Lung (tissue), 12 donors: ENCODE results near the gene TOX2. TPM values are rescaled to one million over a fixed set of nuclear protein-coding genes. Genes with fewer than 3 reads are reported as not detected.

ENCODE experiments used
- ATAC-seq: fragments of 200-7000 bp; cut with Tn5 transposase; one replicate; pipeline ENCODE4 v1.9.1; 2020; ENCODE audit warnings: moderate number of reproducible peaks; ENCODE audit not compliant: insufficient read depth, low FRiP score
- DNase-seq, 3 donors: peaks; one replicate each; pipeline ENCODE4 v3.0.0-alpha.2; 2013 to 2017
- H3K27ac ChIP-seq, 2 donors: one replicate each; pipeline ENCODE4 v1.5.1; 2013; ENCODE audit warnings: mild to moderate bottlenecking in 2 of 2, moderate library complexity in 2 of 2, control low read depth in 1 of 2, inconsistent platforms in 1 of 2, low read depth in 1 of 2, low read length in 1 of 2
- H3K27me3 ChIP-seq, 3 donors: one replicate each; pipeline ENCODE4 v1.5.1; 2013; ENCODE audit warnings: low read length in 2 of 3; ENCODE audit not compliant: control insufficient read depth in 3 of 3, insufficient read depth in 3 of 3
- H3K36me3 ChIP-seq, 4 donors: one replicate each; pipeline ENCODE4 v1.5.1; 2013; ENCODE audit warnings: low read length in 4 of 4, mild to moderate bottlenecking in 1 of 4, moderate library complexity in 1 of 4; ENCODE audit not compliant: control insufficient read depth in 4 of 4, insufficient read depth in 4 of 4
- H3K4me1 ChIP-seq, 5 donors: one replicate each; pipeline ENCODE4 v1.5.1; 2013; ENCODE audit warnings: low read length in 5 of 5, mild to moderate bottlenecking in 2 of 5, moderate library complexity in 1 of 5; ENCODE audit not compliant: control insufficient read depth in 5 of 5, insufficient read depth in 5 of 5
- H3K4me3 ChIP-seq: one replicate; pipeline ENCODE4 v1.5.1; 2013; ENCODE audit warnings: mild to moderate bottlenecking, control low read depth, moderate library complexity
- H3K9ac ChIP-seq, 2 donors: one replicate each; pipeline ENCODE4 v1.5.1; 2013; ENCODE audit warnings: low read length in 2 of 2, control low read depth in 1 of 2; ENCODE audit not compliant: insufficient read depth in 1 of 2
- H3K9me3 ChIP-seq, 4 donors: one replicate each; pipeline ENCODE4 v1.5.1; 2013; ENCODE audit warnings: low read length in 3 of 4, mild to moderate bottlenecking in 1 of 4, moderate library complexity in 1 of 4; ENCODE audit not compliant: control insufficient read depth in 4 of 4, insufficient read depth in 3 of 4
- CTCF ChIP-seq: IDR thresholded peaks from 2 replicates; pipeline ENCODE4 v1.5.1; 2012; ENCODE audit warnings: mild to moderate bottlenecking; ENCODE audit errors: control extremely low read depth, extremely low read depth
- WGBS, 2 donors: extraction: QIAGEN DNeasy Blood & Tissue Kit; methylation state at CpG; one replicate each; pipeline ENCODE4 v1.1.7; 2013; 5-methylcytosine and 5-hydroxymethylcytosine counted together
- polyA plus RNA-seq, 2 donors: library from polyadenylated mRNA; stranded (reverse); fragments of 200-250 nt; gene quantifications; one replicate each; pipeline ENCODE4 v1.2.1, GENCODE V29; 2013
- total RNA-seq, 2 donors: library from RNA; depleted of rRNA in 1 of 2; stranded (reverse); fragments of >200 nt in 1 of 2; gene quantifications; one replicate each; pipeline ENCODE4 v1.2.1, GENCODE V29; 2014 to 2021
- donor health status: control.
- donor health status: control.
- donor health status: Bipolar disorder and iron deficiency.
- donor health status: healthy.
- donor health status: DM: yes; HTN: yes; CAD: no.

TOX2 gene
- total and polyA plus RNA-seq, 4 donors = 12.0 to 25.5 (median 16.6) TPM

- Histone ChIP-seq H3K27me3 (no peaks in the 10 kb centered on the region), H3K36me3 (peaks cover 0 to 9% (median 2%) of the 10 kb centered on the region in 4 donors), H3K4me3 (no peak overlapping the region), H3K4me1 (peaks cover 0 to 9% (median 6%) of the 10 kb centered on the region in 5 donors), H3K9ac (no peak overlapping the region), H3K9me3 (no peaks in the 10 kb centered on the region), H3K27ac (no peak overlapping the region)
- no peak for TF ChIP-seq CTCF
- DNase-seq (no peak), ATAC-seq (no peak)
- WGBS, 2 donors = 95 to 97% methylated on average over 10 of the region's 10 CpGs
Measured at GRCh38 chr20:43971267-43971666, 56.6 kb downstream of the TOX2 start.

DNA sequence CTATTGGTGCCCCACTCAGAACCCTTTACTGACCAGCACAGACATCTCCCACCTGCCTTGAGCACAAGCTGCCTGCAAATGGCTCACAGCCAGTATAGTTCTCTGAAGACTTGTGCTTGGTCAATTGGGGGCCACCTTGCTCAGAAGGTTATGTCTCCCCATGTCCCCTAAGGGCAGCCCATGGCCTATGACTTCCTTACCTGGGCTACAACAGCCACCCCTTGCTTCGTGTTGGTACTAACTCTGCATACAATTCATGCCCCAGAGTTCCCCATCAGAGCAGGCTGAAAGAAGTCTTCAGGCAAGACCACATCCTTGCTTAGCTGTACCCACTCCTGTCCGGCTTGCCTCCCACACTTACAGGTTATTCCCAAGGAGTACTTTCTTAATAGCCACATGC, 57.4 kb downstream of the TOX2 start:
- 87 to 89% methylated on average over 2 of the region's 2 CpGs for WGBS, 2 donors

DNA sequence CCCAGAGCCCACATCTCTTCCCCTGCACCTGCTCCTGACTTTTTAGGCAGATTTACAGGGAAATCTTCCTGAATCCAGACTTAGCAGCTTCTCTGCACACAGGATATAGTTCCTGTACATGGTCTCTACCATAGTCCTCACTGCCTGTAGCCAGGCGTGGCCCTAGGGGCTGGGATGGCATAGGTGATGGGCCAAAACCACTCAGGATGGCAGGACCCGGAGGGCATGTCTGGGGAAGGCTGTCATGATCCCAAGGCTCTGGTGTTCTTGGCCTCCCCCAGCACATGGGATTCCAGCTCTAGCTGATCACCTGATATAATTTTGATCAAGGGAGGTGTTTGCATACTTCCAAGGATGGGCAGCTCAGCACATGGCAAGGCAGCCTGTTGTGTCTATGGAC, 58.0 kb downstream of the TOX2 start:
- WGBS, 2 donors = 91 to 97% methylated on average over 2 of the region's 2 CpGs
- H3K4me1 ChIP-seq = peaks cover 0 to 9% (median 8%) of the 10 kb centered on the region in 5 donors
- H3K27ac ChIP-seq = no peak overlapping the region
- DNase-seq (no peak), ATAC-seq (no peak)
- peaks cover 0 to 9% (median 2%) of the 10 kb centered on the region in 4 donors for H3K36me3 ChIP-seq
- no peak for TF ChIP-seq CTCF
- H3K4me3 ChIP-seq = no peak overlapping the region
- no peak overlapping the region for H3K9ac ChIP-seq
- H3K9me3 ChIP-seq = no peaks in the 10 kb centered on the region
- no peaks in the 10 kb centered on the region for H3K27me3 ChIP-seq

More for the DNA sequence above, 57.4 kb downstream of the TOX2 start:
- peaks cover 0 to 9% (median 6%) of the 10 kb centered on the region in 5 donors for H3K4me1 ChIP-seq
- no peak for DNase-seq
- no peak overlapping the region for H3K9ac ChIP-seq
- no peak overlapping the region for H3K27ac ChIP-seq
- no peak for TF ChIP-seq CTCF
- H3K9me3 ChIP-seq = no peaks in the 10 kb centered on the region
- H3K36me3 ChIP-seq = peaks cover 0 to 9% (median 2%) of the 10 kb centered on the region in 4 donors
- no peaks in the 10 kb centered on the region for H3K27me3 ChIP-seq
- no peak overlapping the region for H3K4me3 ChIP-seq
- no peak for ATAC-seq

DNA sequence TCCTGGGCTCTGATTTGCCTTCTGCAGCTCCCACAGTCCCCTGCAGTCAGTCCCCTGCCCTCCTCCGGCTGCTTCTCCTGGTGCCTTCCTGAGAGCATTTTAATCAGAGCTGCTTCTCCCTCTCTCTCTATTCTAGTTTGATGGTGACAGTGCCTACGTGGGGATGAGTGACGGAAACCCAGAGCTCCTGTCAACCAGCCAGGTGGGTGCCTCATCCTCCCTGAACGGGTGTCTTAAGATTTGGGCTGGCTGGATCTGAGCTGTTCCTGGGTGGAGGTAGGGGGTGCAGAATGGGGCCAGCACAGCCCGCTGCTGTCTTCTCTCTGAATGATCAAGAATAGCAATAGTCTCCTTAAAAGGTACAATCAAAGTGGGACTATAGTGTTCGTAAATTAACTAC, 58.6 kb downstream of the TOX2 start:
- no peak for TF ChIP-seq CTCF
- peaks cover 0 to 8% (median 6%) of the 10 kb centered on the region in 5 donors for H3K4me1 ChIP-seq
- H3K4me3 ChIP-seq = no peak overlapping the region
- peaks cover 0 to 9% (median 4%) of the 10 kb centered on the region in 4 donors for H3K36me3 ChIP-seq
- H3K9ac ChIP-seq = no peak overlapping the region
- H3K27me3 ChIP-seq = no peaks in the 10 kb centered on the region
- ATAC-seq (no peak), DNase-seq (no peak)
- no peak overlapping the region for H3K27ac ChIP-seq
- H3K9me3 ChIP-seq = no peaks in the 10 kb centered on the region
- WGBS, 2 donors = 91 to 93% methylated on average over 6 of the region's 6 CpGs
